H1 (cell line): Measurements from ENCODE around the gene CACNA2D1. TPM values are rescaled to one million over a fixed set of nuclear protein-coding genes. Genes with fewer than 3 reads are reported as not detected.

Source experiments
- RAD21 ChIP-seq, 2 experiments: IDR thresholded peaks in 1 of 2; conservative IDR thresholded peaks in 1 of 2; 2 replicates each; pipeline ENCODE4 v1.6.1; 2011; ENCODE audit warnings: low read depth in 2 of 2, low read length in 2 of 2, improper control_type of control experiment in 1 of 2, inconsistent platforms in 1 of 2, mild to moderate bottlenecking in 1 of 2, moderate library complexity in 1 of 2
- RNF2 ChIP-seq: fragments of 200-900, 300-1000 bp; sonication (generic); IDR thresholded peaks from 2 replicates; pipeline ENCODE4 v1.7.1; 2016; ENCODE audit warnings: borderline replicate concordance, low read depth, mild to moderate bottlenecking, antibody characterized with exemption, low read length; ENCODE audit not compliant: poor library complexity, severe bottlenecking; ENCODE audit errors: missing control alignments
- polyA plus RNA-seq, 7 experiments: library from polyadenylated mRNA; depleted of rRNA in 3 of 7; stranded (reverse) in 5 of 7; unstranded in 2 of 7; fragments of >200 nt in 5 of 7; fragments of 200-250 nt in 2 of 7; gene quantifications; 1 replicate in 5 of 7; 2 replicates in 1 of 7; 4 replicates in 1 of 7; pipeline versions ENCODE4 v1.2.1 to v1.2.3, GENCODE V29; 2011 to 2013; ENCODE audit warnings: missing spikeins in 2 of 7, mixed read lengths in 2 of 7
- total RNA-seq: library from RNA; stranded (reverse); fragmentation: NEBNext Ultra II Directional; extraction: Animal tissue kit (Norgen Biotek cat#: 25700); gene quantifications from 2 replicates; pipeline ENCODE4 v1.2.1, GENCODE V29; 2021

CACNA2D1 gene
- total and polyA plus RNA-seq, 2 of the 8 experiments (the other 6 are each of a cell fraction or from before 2014, with no cell fraction given), result 4.3 to 27.3 TPM

- TF ChIP-seq RAD21 (IDR thresholded peaks at IDR 0.05 in 1 of 2, conservative IDR thresholded peaks at IDR 0.05 in 1 of 2; ENCODE audit: low read depth in 2 of 2, low read length in 2 of 2) (no peak), RNF2 (no peak)
These were observed 277.1 kb downstream of the CACNA2D1 start (continued) for GRCh38 chr7:82166260-82167015.
